ENCODE measurements around the gene NOSTRIN. TPM values are rescaled to one million over a fixed set of nuclear protein-coding genes. Genes with fewer than 3 reads are reported as not detected.
"Not testable (repeated sequence)": the region's sequence is repeated elsewhere in the genome, so short reads cannot be mapped to it uniquely, and the experiment has no call there.

NOSTRIN gene
- total RNA-seq, 4 donors from 2014 or later, result 12.5 to 22.5 (median 16.1) TPM

DNA sequence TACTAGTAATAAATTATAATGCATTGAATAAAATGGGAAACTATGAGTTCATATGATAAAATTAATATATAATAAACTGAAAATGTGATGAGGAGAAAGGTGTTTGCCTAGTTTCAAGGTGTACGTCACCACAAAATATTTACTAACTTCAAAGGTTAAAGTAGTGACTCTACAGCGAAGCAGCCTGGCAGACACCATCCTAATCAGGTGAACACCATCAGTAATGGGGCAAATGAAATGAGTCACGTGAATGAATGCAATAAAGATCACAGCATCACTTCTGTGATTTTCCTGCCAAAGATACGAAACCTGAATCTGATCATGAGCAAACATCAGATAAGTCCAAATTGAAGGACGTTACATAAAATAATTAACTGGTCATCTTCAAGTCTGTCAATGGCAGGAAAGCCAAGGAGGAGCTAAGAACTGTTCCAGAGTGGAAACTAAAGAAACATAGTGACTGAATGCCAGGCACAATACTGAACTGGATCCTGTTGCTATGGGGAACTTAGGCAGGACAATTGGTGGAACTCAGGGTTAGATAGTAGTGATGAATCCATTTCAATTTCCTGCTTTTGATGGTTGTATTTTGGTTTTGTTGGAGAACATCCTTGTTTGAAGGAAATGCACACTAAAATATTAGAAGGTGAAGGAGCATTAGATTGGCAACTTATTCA lies 12.1 kb upstream of the NOSTRIN start:
- Histone ChIP-seq H3K36me3 (no peaks in the 10 kb centered on the region), H3K9me3 (no peaks in the 10 kb centered on the region), H3K27me3 (no peaks in the 10 kb centered on the region), H3K27ac (no peak overlapping the region), H3K4me3 (no peak overlapping the region), H3K4me1 (no peaks in the 10 kb centered on the region)
- TF ChIP-seq EP300 (IDR thresholded peaks at IDR 0.05) (no peak), POLR2AphosphoS5 (IDR thresholded peaks at IDR 0.05) (no peak), POLR2A (IDR thresholded peaks at IDR 0.05) (no peak)
- TF ChIP-seq, protein P1, sequence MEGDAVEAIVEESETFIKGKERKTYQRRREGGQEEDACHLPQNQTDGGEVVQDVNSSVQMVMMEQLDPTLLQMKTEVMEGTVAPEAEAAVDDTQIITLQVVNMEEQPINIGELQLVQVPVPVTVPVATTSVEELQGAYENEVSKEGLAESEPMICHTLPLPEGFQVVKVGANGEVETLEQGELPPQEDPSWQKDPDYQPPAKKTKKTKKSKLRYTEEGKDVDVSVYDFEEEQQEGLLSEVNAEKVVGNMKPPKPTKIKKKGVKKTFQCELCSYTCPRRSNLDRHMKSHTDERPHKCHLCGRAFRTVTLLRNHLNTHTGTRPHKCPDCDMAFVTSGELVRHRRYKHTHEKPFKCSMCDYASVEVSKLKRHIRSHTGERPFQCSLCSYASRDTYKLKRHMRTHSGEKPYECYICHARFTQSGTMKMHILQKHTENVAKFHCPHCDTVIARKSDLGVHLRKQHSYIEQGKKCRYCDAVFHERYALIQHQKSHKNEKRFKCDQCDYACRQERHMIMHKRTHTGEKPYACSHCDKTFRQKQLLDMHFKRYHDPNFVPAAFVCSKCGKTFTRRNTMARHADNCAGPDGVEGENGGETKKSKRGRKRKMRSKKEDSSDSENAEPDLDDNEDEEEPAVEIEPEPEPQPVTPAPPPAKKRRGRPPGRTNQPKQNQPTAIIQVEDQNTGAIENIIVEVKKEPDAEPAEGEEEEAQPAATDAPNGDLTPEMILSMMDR (IDR thresholded peaks at IDR 0.05), result no peak
- peak; percentile 36 for ATAC-seq
- WGBS, 2 donors (ENCODE audit: low coverage in 1 of 2), result 80 to 81% methylated on average over 5 of the region's 5 CpGs

DNA sequence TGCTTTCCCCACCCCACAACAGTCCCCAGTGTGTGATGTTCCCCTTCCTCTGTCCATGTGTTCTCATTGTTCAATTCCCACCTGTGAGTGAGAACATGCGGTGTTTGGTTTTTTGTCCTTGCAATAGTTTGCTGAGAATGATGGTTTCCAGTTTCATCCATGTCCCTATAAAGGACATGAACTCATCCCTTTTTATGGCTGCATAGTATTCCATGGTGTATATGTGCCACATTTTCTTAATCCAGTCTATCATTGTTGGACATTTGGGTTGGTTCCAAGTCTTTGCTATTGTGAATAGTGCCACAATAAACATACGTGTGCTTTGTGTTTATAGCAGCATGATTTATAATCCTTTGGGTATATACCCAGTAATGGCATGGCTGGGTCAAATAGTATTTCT lies 11.3 kb upstream of the NOSTRIN start:
- ATAC-seq, H3K4me3 ChIP-seq, H3K36me3 ChIP-seq, H3K27ac ChIP-seq, H3K27me3 ChIP-seq, H3K9me3 ChIP-seq, H3K4me1 ChIP-seq: not testable (repeated sequence)
- WGBS, 2 donors (ENCODE audit: low coverage in 1 of 2), result 69 to 100% methylated on average over 1 to 2 of the region's 2 CpGs

DNA sequence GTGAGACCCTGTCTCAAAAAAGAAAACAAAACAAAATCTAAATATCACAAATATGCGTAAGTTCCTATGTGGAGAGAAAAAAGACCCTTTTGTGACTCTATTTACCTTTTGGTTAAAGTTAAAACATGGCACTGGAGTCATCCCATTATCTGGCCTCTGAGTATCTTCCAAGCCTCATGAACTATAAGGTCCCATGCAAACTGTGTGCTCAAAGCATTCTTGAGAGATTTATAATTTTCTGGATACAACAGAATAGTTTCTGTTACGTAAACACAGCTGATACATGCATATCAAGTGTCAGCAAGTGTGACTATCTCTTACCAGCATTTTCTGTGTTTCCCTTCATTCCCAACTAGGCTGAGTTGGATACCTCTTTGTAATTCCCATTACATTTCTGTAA lies 8.8 kb upstream of the NOSTRIN start:
- no peaks in the 10 kb centered on the region for H3K9me3 ChIP-seq
- H3K27me3 ChIP-seq, result no peaks in the 10 kb centered on the region
- no peaks in the 10 kb centered on the region for H3K4me1 ChIP-seq
- TF ChIP-seq, protein P1 (IDR thresholded peaks at IDR 0.05), result no peak
- no peak for TF ChIP-seq POLR2A (IDR thresholded peaks at IDR 0.05)
- TF ChIP-seq EP300 (IDR thresholded peaks at IDR 0.05), result no peak
- TF ChIP-seq POLR2AphosphoS5 (IDR thresholded peaks at IDR 0.05), result no peak
- no peak for ATAC-seq
- no peak overlapping the region for H3K4me3 ChIP-seq
- no peaks in the 10 kb centered on the region for H3K36me3 ChIP-seq
- H3K27ac ChIP-seq, result no peak overlapping the region
- WGBS, 2 donors (ENCODE audit: low coverage in 1 of 2), result 45 to 50% methylated on average over 2 of the region's 2 CpGs

DNA sequence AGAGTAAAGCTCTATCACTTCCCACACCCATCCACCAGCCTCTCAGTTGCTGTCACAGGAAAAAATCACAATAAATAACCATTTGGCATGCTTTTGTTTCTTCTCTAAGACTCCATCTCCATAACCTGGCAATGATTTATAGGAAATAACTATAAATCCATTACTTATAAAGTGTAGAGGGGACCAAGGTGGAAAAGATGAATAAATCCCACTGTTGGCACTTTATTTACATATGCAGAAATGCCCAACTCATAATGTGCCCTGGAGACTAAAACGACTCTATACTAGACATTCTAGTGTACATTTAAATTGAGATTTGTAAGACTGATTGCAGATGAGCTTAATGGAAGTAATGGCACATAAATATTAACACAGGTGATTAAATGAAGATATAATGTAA lies 7.5 kb upstream of the NOSTRIN start:
- no peaks in the 10 kb centered on the region for H3K9me3 ChIP-seq
- 14 to 47% methylated on average over 1 of the region's 1 CpG for WGBS, 2 donors (ENCODE audit: low coverage in 1 of 2)
- no peak overlapping the region for H3K4me3 ChIP-seq

DNA sequence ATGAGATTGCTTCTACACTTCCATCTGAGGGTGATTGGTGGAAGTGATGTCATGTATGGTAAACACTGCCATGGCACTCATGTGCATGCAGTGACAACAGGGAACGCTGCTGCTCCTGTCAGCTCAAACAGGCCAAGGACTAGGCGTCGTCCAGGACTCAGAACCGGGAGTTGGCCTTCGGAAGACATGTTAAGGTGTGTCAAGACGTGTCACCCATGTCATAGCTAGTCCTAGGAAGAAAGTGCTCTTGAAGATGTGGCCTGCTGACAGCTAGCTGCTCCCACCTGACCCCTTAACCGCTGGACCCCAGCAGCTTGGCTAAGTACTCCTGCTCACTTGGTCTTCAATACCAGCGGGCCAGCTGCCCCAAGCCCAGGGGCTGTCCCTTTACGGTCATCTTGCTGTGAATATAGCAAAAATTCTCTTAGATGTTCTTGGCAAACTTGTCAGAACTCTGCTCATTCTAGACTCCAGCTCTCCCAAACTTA lies 6.3 kb upstream of the NOSTRIN start:
- 80% methylated on average over 1 of the region's 9 CpGs for WGBS, 2 donors (ENCODE audit: low coverage in 1 of 2)
- TF ChIP-seq EP300 (IDR thresholded peaks at IDR 0.05) (no peak), POLR2A (IDR thresholded peaks at IDR 0.05) (no peak), POLR2AphosphoS5 (IDR thresholded peaks at IDR 0.05) (no peak)
- TF ChIP-seq, protein P1 (IDR thresholded peaks at IDR 0.05), result no peak
- Histone ChIP-seq H3K27ac (peak overlapping the region in 2 of 4 donors; percentile 17 to 65), H3K4me3 (no peak overlapping the region), H3K4me1 (no peaks in the 10 kb centered on the region), H3K36me3 (no peaks in the 10 kb centered on the region), H3K27me3 (no peaks in the 10 kb centered on the region), H3K9me3 (no peaks in the 10 kb centered on the region)
- ATAC-seq, result no peak

More for the DNA sequence above, 7.5 kb upstream of the NOSTRIN start:
- Histone ChIP-seq H3K27me3 (no peaks in the 10 kb centered on the region), H3K36me3 (no peaks in the 10 kb centered on the region), H3K27ac (no peak overlapping the region), H3K4me1 (no peaks in the 10 kb centered on the region)
- no peak for ATAC-seq
- TF ChIP-seq EP300 (IDR thresholded peaks at IDR 0.05) (no peak), POLR2A (IDR thresholded peaks at IDR 0.05) (no peak), POLR2AphosphoS5 (IDR thresholded peaks at IDR 0.05) (no peak)
- TF ChIP-seq, protein P1 (IDR thresholded peaks at IDR 0.05), result no peak

All from gastroesophageal sphincter (tissue), 4 donors.